Mesenchymal stem cell (in vitro differentiated cells and primary cell): ENCODE results near the gene TNFAIP3.

Experiments
- DNase-seq: peaks from one replicate; pipeline ENCODE4 v3.0.0-alpha.2; 2013
- H2AFZ ChIP-seq: one replicate; pipeline ENCODE4 v1.6.1; 2013; ENCODE audit warnings: low read depth, mild to moderate bottlenecking, control low read depth, inconsistent platforms, low read length, moderate library complexity
- H2AK5ac ChIP-seq: 2 replicates; pipeline ENCODE4 v1.6.1; 2013; ENCODE audit warnings: low read length, moderate library complexity, mild to moderate bottlenecking, inconsistent platforms; ENCODE audit not compliant: severe bottlenecking
- H2BK120ac ChIP-seq: one replicate; pipeline ENCODE4 v1.6.1; 2013; ENCODE audit warnings: low read depth, mild to moderate bottlenecking, inconsistent platforms, low read length, moderate library complexity
- H2BK12ac ChIP-seq, 2 experiments: one replicate each; pipeline ENCODE4 v1.6.1; 2013; ENCODE audit warnings: inconsistent platforms in 2 of 2, low read length in 2 of 2, mild to moderate bottlenecking in 2 of 2, moderate library complexity in 2 of 2, control low read depth in 1 of 2
- H2BK15ac ChIP-seq: one replicate; pipeline ENCODE4 v1.6.1; 2013; ENCODE audit warnings: mild to moderate bottlenecking, low read depth, inconsistent platforms; ENCODE audit not compliant: poor library complexity, severe bottlenecking
- H2BK5ac ChIP-seq: 2 replicates; pipeline ENCODE4 v1.6.1; 2013; ENCODE audit warnings: low read depth, mild to moderate bottlenecking, low read length, control low read depth, inconsistent platforms; ENCODE audit not compliant: poor library complexity, severe bottlenecking
- H3K14ac ChIP-seq, 2 experiments: one replicate each; pipeline ENCODE4 v1.6.1; 2013; ENCODE audit warnings: inconsistent platforms in 2 of 2, low read length in 2 of 2, control low read depth in 1 of 2, mild to moderate bottlenecking in 1 of 2, moderate library complexity in 1 of 2
- H3K18ac ChIP-seq, 2 experiments: one replicate each; pipeline ENCODE4 v1.6.1; 2013; ENCODE audit warnings: inconsistent platforms in 2 of 2, low read length in 2 of 2, control low read depth in 1 of 2, low read depth in 1 of 2, mild to moderate bottlenecking in 1 of 2
- H3K23ac ChIP-seq, 2 experiments: one replicate each; pipeline ENCODE4 v1.6.1; 2013; ENCODE audit warnings: inconsistent platforms in 2 of 2, low read length in 2 of 2, mild to moderate bottlenecking in 2 of 2, moderate library complexity in 2 of 2, control low read depth in 1 of 2
- H3K27ac ChIP-seq: 2 replicates; pipeline ENCODE4 v1.5.1; 2013; ENCODE audit warnings: mild to moderate bottlenecking, moderate library complexity, low read length, control low read depth, inconsistent platforms; ENCODE audit not compliant: poor library complexity, severe bottlenecking
- H3K27me3 ChIP-seq, 2 experiments: 2 replicates each; pipeline versions ENCODE4 v1.6.1 to v1.7.0; 2013; ENCODE audit warnings: low read length in 2 of 2, mild to moderate bottlenecking in 2 of 2, moderate library complexity in 2 of 2, control low read depth in 1 of 2, inconsistent platforms in 1 of 2; ENCODE audit not compliant: control insufficient read depth in 1 of 2, insufficient read depth in 1 of 2
- H3K36me3 ChIP-seq, 2 experiments: 2 replicates each; pipeline versions ENCODE4 v1.6.1 to v1.7.0; 2013; ENCODE audit warnings: low read length in 2 of 2, control low read depth in 1 of 2, inconsistent platforms in 1 of 2, low read depth in 1 of 2, mild to moderate bottlenecking in 1 of 2; ENCODE audit not compliant: insufficient read depth in 2 of 2, control insufficient read depth in 1 of 2
- H3K4ac ChIP-seq, 2 experiments: one replicate each; pipeline ENCODE4 v1.6.1; 2013; ENCODE audit warnings: inconsistent platforms in 2 of 2, low read length in 2 of 2, mild to moderate bottlenecking in 2 of 2, moderate library complexity in 2 of 2, control low read depth in 1 of 2, low read depth in 1 of 2
- H3K4me1 ChIP-seq: 2 replicates; pipeline ENCODE4 v1.6.1; 2013; ENCODE audit warnings: low read depth, low read length, control low read depth; ENCODE audit not compliant: control insufficient read depth, insufficient read depth
- H3K4me2 ChIP-seq: 2 replicates; pipeline ENCODE4 v1.6.1; 2013; ENCODE audit warnings: low read length, mild to moderate bottlenecking, inconsistent platforms; ENCODE audit not compliant: poor library complexity, severe bottlenecking
- H3K4me3 ChIP-seq, 2 experiments: 2 replicates each; pipeline versions ENCODE4 v1.5.1 to v1.7.0; 2013; ENCODE audit warnings: low read length in 2 of 2, mild to moderate bottlenecking in 2 of 2, control low read depth in 1 of 2, low read depth in 1 of 2; ENCODE audit not compliant: insufficient read depth in 1 of 2
- H3K79me1 ChIP-seq: replicated peaks from 2 replicates; pipeline ENCODE4 v1.6.1; 2013; ENCODE audit warnings: mild to moderate bottlenecking, control low read depth, low read length, inconsistent platforms; ENCODE audit not compliant: poor library complexity, severe bottlenecking
- H3K9ac ChIP-seq: 2 replicates; pipeline ENCODE4 v1.7.0; 2013; ENCODE audit warnings: mild to moderate bottlenecking, low read length, moderate library complexity
- H3K9me3 ChIP-seq: 2 replicates; pipeline ENCODE4 v1.7.0; 2013; ENCODE audit warnings: mild to moderate bottlenecking, low read length; ENCODE audit not compliant: control insufficient read depth
- H4K8ac ChIP-seq: one replicate; pipeline ENCODE4 v1.6.1; 2013; ENCODE audit warnings: inconsistent platforms, mild to moderate bottlenecking, low read length, moderate library complexity
- H4K91ac ChIP-seq: one replicate; pipeline ENCODE4 v1.6.1; 2013; ENCODE audit warnings: mild to moderate bottlenecking, low read length, inconsistent platforms
- WGBS: methylation state at CpG from one replicate; pipeline ENCODE4 v1.1.7; 2013; ENCODE audit warnings: mixed read lengths; 5-methylcytosine and 5-hydroxymethylcytosine counted together

The TNFAIP3 gene

DNA sequence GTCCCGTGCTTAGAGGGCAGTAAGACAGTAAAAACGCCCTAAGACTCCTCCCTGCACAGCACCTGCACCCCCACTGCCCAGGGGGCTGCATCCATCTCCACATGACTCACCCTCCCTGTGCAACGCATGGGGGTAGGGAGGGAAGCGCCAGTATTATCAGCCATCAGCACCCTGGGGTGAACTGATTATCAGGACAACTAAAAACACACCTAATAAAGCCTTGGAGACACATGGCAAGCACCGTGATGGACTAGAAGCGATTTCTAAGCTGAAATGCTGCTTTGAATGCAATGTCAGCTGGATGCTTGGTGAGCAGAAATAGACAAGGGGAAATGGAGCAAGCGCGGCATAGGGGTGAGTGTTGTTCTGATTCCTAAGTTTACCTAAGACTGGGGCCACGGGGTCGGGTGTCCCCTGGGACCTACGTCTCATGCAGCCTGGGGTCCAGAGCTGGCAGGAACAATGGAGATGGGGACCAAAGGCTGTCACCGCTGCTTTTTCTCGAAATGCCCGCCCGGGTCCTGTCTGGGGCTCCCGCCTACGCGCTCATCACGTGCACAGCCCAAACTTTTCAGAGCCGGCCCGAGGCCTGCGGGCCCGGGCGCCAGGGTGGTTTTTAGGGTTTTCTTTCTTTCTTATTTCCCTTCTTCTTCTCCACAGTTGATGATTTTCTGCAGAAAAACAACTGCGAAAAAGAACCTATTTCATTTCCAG, 702 bp upstream of the TNFAIP3 start:
- peak overlapping the region; percentile 3 for H2AFZ ChIP-seq
- H4K8ac ChIP-seq, result peak overlapping the region; percentile 78
- H3K27me3 ChIP-seq, result no peaks in the 10 kb centered on the region
- no peak for DNase-seq
- H3K18ac ChIP-seq, result peak overlapping the region; percentile 52 to 54
- H4K91ac ChIP-seq, result no peak overlapping the region
- H3K23ac ChIP-seq, result no peak overlapping the region
- H2BK12ac ChIP-seq, result no peak overlapping the region
- H3K4me3 ChIP-seq, result peak overlapping the region; percentile 50 to 80
- H2BK120ac ChIP-seq, result peak overlapping the region; percentile 11
- no peak overlapping the region for H2AK5ac ChIP-seq
- H2BK5ac ChIP-seq, result no peak overlapping the region
- H3K79me1 ChIP-seq, result peaks cover 19% of the 10 kb centered on the region
- no peak overlapping the region for H3K4ac ChIP-seq
- peak overlapping the region; percentile 84 for H3K4me2 ChIP-seq
- no peaks in the 10 kb centered on the region for H3K9me3 ChIP-seq
- H3K9ac ChIP-seq, result peak overlapping the region; percentile 91
- no peaks in the 10 kb centered on the region for H3K36me3 ChIP-seq
- 10% methylated on average over 24 of the region's 25 CpGs for WGBS
- peaks cover 8% of the 10 kb centered on the region for H3K4me1 ChIP-seq
- H3K27ac ChIP-seq, result no peak overlapping the region
- H2BK15ac ChIP-seq, result no peak overlapping the region
- H3K14ac ChIP-seq, result no peak overlapping the region

DNA sequence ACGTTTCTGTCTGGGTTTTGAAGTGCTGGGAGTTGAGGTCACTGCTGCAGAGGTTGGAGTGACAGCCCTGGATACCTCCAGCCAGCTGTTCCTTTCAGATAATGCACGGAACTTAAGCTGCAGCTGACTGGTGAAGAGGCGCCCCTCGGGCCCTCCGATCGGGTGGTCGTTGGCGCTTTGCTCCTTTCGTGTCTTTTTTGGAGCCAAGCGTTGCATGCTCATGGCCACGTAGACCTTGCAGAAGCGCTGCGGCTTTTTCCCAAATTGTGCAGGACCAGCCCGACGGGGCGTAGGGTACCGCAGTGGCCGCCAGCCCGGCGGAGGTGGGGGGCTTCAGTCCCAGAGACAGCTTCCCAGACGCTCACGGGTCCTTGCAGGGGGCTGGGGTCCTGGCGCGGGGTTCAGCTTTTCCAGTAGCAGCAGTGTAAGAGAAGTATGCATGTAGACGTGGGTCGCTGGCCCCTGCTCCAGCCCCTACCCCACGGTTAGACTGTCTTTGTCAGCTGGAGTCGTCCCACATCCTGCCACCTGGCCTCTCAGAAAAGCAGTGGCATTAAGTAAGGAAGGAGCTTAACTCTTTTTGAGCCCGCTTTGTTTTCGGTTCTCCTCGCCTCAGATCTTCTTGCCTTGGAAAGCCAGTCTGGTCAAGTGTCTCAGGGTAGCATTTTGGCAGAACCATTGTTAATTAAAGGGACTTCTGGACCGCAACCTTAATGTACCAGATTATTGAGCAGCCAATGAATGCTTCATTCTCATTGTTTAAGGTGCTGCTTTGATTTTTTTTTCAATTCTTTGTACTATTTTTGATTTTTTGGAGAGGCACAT, 838 bp downstream of the TNFAIP3 start:
- H2BK12ac ChIP-seq, result peak overlapping the region in 1 of 2 experiments; percentile 96
- H2BK120ac ChIP-seq, result no peak overlapping the region
- no peaks in the 10 kb centered on the region for H3K27me3 ChIP-seq
- peaks cover 8% of the 10 kb centered on the region for H3K4me1 ChIP-seq
- H3K4me3 ChIP-seq, result peak overlapping the region; percentile 70 to 92
- H3K27ac ChIP-seq, result no peak overlapping the region
- H3K14ac ChIP-seq, result peak overlapping the region in 1 of 2 experiments; percentile 96
- no peaks in the 10 kb centered on the region for H3K36me3 ChIP-seq
- peaks cover 19% of the 10 kb centered on the region for H3K79me1 ChIP-seq
- peak overlapping the region; percentile 48 to 76 for H3K4ac ChIP-seq
- H3K4me2 ChIP-seq, result peak overlapping the region; percentile 92
- peak overlapping the region in 1 of 2 experiments; percentile 94 for H3K23ac ChIP-seq
- peak overlapping the region; percentile 0 for H4K8ac ChIP-seq
- no peak overlapping the region for H2BK5ac ChIP-seq
- H2AFZ ChIP-seq, result peak overlapping the region; percentile 82
- no peak overlapping the region for H2BK15ac ChIP-seq
- H3K9ac ChIP-seq, result peak overlapping the region; percentile 90
- peak; percentile 54 for DNase-seq
- no peaks in the 10 kb centered on the region for H3K9me3 ChIP-seq
- no peak overlapping the region for H2AK5ac ChIP-seq
- H3K18ac ChIP-seq, result peak overlapping the region; percentile 26 to 87
- WGBS, result 8% methylated on average over 29 of the region's 32 CpGs
- peak overlapping the region; percentile 23 for H4K91ac ChIP-seq

DNA sequence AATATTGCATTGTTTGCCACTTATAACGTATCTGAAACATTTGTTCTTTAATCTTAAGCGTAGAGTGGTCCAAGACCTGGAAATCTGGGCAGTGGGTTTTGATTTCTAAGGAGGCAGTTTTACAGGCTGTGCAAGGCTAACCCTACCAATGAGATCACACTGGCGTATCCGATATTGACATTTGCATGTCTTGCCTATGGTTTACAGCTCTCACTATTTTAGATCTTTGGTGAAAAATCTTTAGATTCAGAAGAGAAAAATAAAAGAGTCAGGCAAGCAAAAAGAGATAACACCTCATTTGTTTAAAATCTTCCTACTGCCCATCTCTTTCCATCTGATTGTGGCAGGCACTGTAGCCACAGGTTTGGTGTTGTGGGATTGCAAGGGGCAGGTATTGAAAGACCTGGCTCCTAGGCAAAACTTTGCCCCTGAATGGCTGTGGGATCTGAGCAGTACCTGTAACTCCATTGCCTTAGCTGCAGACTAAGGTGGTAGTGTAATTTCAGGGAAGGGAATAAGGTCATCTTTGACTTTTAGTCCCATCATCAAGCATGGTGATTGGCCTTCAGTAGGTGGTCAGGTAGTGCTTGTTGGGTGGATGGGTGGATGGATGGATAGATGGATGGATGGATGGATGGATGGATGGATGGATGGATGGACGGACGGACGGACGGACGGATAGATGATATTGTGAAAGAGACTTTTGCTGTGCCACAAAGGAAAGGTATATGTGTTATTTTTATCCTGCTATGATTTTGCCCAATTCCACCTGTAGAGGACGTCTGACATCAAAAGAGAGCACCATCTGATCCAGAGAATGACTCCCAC, 1.9 kb downstream of the TNFAIP3 start:
- Histone ChIP-seq H2BK15ac (no peak overlapping the region), H3K4me3 (peak overlapping the region in 1 of 2 experiments; percentile 92), H2AFZ (no peak overlapping the region), H3K9me3 (no peaks in the 10 kb centered on the region), H2BK120ac (no peak overlapping the region), H3K27ac (no peak overlapping the region), H2BK5ac (no peak overlapping the region), H2BK12ac (no peak overlapping the region), H3K9ac (peak overlapping the region; percentile 90), H3K4ac (no peak overlapping the region), H4K91ac (no peak overlapping the region), H3K79me1 (peaks cover 19% of the 10 kb centered on the region), H3K4me2 (no peak overlapping the region), H4K8ac (no peak overlapping the region), H2AK5ac (no peak overlapping the region), H3K36me3 (no peaks in the 10 kb centered on the region), H3K23ac (no peak overlapping the region), H3K18ac (no peak overlapping the region), H3K14ac (no peak overlapping the region), H3K4me1 (peaks cover 8% of the 10 kb centered on the region), H3K27me3 (no peaks in the 10 kb centered on the region)
- 85% methylated on average over 4 of the region's 10 CpGs for WGBS
- no peak for DNase-seq
